Liver (tissue), 3 donors: ENCODE data around the gene LATS2.

Experiments used
- CTCF ChIP-seq: fragments of 150-350 bp; IDR thresholded peaks from 2 replicates; pipeline ENCODE4 v1.5.1; 2017; ENCODE audit warnings: improper control_type of control experiment, low read depth, low read length; ENCODE audit not compliant: missing input control
- TAF1 ChIP-seq: conservative IDR thresholded peaks from 2 replicates; pipeline ENCODE4 v1.6.1; 2016; ENCODE audit warnings: antibody characterized with exemption, mild to moderate bottlenecking
- donor health status: healthy.
- donor health status: healthy.

GRCh38 chr13:21014502-21015170 lies 46.8 kb downstream of the LATS2 start:
- TF ChIP-seq CTCF (no peak), TAF1 (no peak)
